ENCODE measurements around the gene TM4SF5.

GRCh38 chr17:4743216-4743615 lies 28.5 kb upstream of the TM4SF5 start:
- TF ChIP-seq CTCF (IDR thresholded peaks at IDR 0.05) (no peak), POLR2A (IDR thresholded peaks at IDR 0.05) (no peak)

Measured in tibial nerve (tissue), 3 donors.